Erythroblast (primary cell): ENCODE results near the gene GRID2IP.

Source experiments
- GATA1 ChIP-seq: IDR thresholded peaks from 2 replicates; pipeline ENCODE4 v1.6.1; 2011; ENCODE audit warnings: low read depth, mild to moderate bottlenecking, control low read depth, low read length, moderate library complexity
- POLR2A ChIP-seq: IDR thresholded peaks from 2 replicates; pipeline ENCODE4 v1.6.1; 2011; ENCODE audit warnings: mild to moderate bottlenecking, low read length

DNA sequence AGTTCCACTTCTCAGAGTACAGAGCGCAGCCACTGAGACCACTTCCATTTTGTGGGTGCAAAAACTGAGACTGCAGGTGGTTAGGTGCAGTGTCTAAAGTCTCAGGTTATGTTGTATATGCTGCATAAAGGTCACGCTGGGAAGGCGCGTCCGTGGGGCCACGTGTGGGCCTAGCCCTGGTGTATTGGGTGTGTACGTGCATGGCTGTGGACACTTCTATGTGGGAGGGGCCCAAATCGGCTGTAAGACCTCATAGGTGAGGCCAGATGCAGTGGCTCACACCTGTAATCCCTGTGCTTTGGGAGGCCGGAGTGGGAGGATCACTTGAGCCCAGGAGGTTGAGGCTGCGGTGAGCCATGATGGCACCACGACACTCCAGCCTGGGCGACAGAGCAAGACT, 37.7 kb downstream of the GRID2IP start:
- TF ChIP-seq POLR2A: no peak
- no peak for TF ChIP-seq GATA1
